ENCODE results near the gene KCNIP4. TPM values are rescaled to one million over a fixed set of nuclear protein-coding genes. Genes with fewer than 3 reads are reported as not detected.

KCNIP4 gene
- total and polyA plus RNA-seq, 2 donors (not counting 1 experiment from before 2014, with no cell fraction given): not detected

DNA sequence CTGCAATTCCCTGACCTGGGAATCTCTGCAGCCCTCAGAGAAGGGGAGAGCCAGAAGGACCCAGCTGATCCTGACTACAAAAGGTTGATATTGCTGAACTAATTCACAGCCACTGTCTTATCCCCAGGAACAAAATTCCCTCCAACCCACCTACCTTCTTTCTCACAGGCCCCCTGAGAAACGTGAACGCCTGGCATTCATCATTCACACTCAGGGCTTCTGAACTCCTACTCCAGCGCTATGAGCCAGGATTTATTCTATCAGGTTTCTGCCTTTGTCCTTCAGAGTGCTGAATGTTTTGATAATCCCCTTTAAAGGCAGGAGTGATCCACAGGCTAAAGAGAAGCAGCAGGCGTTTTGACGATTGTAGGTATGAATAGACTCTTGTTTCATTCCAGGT lies 76.5 kb downstream of the KCNIP4 start:
- CTCF ChIA-PET: no interaction called here
- Mint-ChIP-seq H3K4me1 (no peaks in the 10 kb centered on the region), H3K27me3 (no peaks in the 10 kb centered on the region), H3K27ac (no peak overlapping the region), H3K4me3 (no peak overlapping the region), H3K9me3 (ENCODE audit: insufficient read depth) (peaks cover 3% of the 10 kb centered on the region)
- no peaks in the 10 kb centered on the region for H3K79me2 ChIP-seq (ENCODE audit: control insufficient read depth, insufficient read depth, low read length)
- intact Hi-C loops (cut with micrococcal nuclease): no loop called here
- no peak overlapping the region for H3K27ac ChIP-seq (ENCODE audit: low read length in 2 of 2)
- WGBS (ENCODE audit: insufficient coverage): 71% methylated on average over 4 of the region's 5 CpGs
- no peak overlapping the region for H3K4me3 ChIP-seq (ENCODE audit: control extremely low read depth in 1 of 5, extremely low read depth in 1 of 5, insufficient read depth in 1 of 5, low read depth in 2 of 5, low read length in 4 of 5)
- ATAC-seq (ENCODE audit: low read depth) (no peak), DNase-seq (no peak)
- no peak overlapping the region for H3K4me2 ChIP-seq (replicated peaks; ENCODE audit: low read depth, low read length, poor library complexity, severe bottlenecking)
- no peaks in the 10 kb centered on the region for H3K27me3 ChIP-seq (replicated peaks in 1 of 4; ENCODE audit: control extremely low read depth in 1 of 4, control insufficient read depth in 3 of 4, insufficient read depth in 4 of 4, low read length in 3 of 4)
- H4K20me1 ChIP-seq (ENCODE audit: control insufficient read depth, insufficient read depth, low read length, poor library complexity, severe bottlenecking): no peaks in the 10 kb centered on the region
- H3K36me3 ChIP-seq (replicated peaks in 1 of 2; ENCODE audit: control extremely low read depth in 1 of 2, control insufficient read depth in 1 of 2, extremely low read depth in 1 of 2, insufficient read depth in 2 of 2, low read length in 1 of 2): no peaks in the 10 kb centered on the region
- POLR2A ChIA-PET: no interaction called here
- no peak overlapping the region for H3K9ac ChIP-seq (ENCODE audit: low read length)
- TF ChIP-seq, protein P1, sequence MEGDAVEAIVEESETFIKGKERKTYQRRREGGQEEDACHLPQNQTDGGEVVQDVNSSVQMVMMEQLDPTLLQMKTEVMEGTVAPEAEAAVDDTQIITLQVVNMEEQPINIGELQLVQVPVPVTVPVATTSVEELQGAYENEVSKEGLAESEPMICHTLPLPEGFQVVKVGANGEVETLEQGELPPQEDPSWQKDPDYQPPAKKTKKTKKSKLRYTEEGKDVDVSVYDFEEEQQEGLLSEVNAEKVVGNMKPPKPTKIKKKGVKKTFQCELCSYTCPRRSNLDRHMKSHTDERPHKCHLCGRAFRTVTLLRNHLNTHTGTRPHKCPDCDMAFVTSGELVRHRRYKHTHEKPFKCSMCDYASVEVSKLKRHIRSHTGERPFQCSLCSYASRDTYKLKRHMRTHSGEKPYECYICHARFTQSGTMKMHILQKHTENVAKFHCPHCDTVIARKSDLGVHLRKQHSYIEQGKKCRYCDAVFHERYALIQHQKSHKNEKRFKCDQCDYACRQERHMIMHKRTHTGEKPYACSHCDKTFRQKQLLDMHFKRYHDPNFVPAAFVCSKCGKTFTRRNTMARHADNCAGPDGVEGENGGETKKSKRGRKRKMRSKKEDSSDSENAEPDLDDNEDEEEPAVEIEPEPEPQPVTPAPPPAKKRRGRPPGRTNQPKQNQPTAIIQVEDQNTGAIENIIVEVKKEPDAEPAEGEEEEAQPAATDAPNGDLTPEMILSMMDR (IDR thresholded peaks at IDR 0.05): no peak
- no peak for TF ChIP-seq EZH2 (IDR thresholded peaks at IDR 0.05; ENCODE audit: borderline replicate concordance, insufficient read depth, low read depth, low read length, poor library complexity, severe bottlenecking)
- H2AFZ ChIP-seq (ENCODE audit: insufficient read depth, low read depth, low read length, poor library complexity, severe bottlenecking): no peak overlapping the region
- H3K4me1 ChIP-seq (ENCODE audit: control insufficient read depth in 2 of 2, insufficient read depth in 2 of 2, low read length in 2 of 2): no peaks in the 10 kb centered on the region
- H3K9me3 ChIP-seq (ENCODE audit: control extremely low read depth in 1 of 3, control insufficient read depth in 2 of 3, insufficient read depth in 1 of 3, low read length in 2 of 3): no peaks in the 10 kb centered on the region

DNA sequence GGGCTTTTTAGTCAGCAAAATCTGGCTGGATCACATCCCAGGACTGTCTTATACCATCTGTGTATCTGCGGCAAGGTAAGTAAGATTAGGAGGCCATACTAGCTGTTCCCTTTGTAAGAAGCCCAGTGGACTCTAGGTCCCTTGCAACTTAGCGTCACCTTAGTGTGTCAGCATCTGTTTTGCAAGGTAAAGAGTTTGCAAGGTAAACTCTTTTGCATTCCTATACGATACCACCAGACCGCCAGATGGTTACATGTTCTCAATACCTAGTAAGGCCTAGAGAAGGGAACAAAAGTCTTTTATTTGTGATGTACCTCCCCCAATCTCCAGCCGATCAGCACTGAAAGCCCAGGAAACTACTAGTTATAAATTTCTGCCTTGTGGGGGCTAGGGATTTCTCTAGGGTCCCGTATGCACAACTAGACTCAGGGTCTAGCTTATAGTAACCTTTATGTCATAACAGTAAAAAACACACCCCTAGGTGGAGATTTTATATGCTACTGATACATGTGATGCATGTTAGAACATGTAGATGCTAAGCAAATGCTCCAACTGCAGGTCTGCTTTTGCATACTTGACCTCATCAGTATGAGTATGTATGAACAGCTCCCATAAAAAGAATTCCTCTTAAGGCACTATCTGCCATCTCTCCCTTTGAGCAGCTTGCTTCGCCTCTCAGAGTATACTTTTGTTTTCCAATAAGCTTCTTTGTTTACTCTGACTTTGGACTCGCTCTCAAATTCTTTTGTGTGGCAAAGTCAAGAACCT lies 78.4 kb downstream of the KCNIP4 start:
- H3K27ac Mint-ChIP-seq: no peak overlapping the region
- Histone ChIP-seq H3K9me3 (ENCODE audit: control extremely low read depth in 1 of 3, control insufficient read depth in 2 of 3, insufficient read depth in 1 of 3, low read length in 2 of 3) (no peaks in the 10 kb centered on the region), H3K4me1 (ENCODE audit: control insufficient read depth in 2 of 2, insufficient read depth in 2 of 2, low read length in 2 of 2) (no peaks in the 10 kb centered on the region), H3K27me3 (replicated peaks in 1 of 4; ENCODE audit: control extremely low read depth in 1 of 4, control insufficient read depth in 3 of 4, insufficient read depth in 4 of 4, low read length in 3 of 4) (no peaks in the 10 kb centered on the region), H3K4me3 (ENCODE audit: control extremely low read depth in 1 of 5, extremely low read depth in 1 of 5, insufficient read depth in 1 of 5, low read depth in 2 of 5, low read length in 4 of 5) (no peak overlapping the region), H4K20me1 (ENCODE audit: control insufficient read depth, insufficient read depth, low read length, poor library complexity, severe bottlenecking) (no peaks in the 10 kb centered on the region), H3K9ac (ENCODE audit: low read length) (no peak overlapping the region), H3K79me2 (ENCODE audit: control insufficient read depth, insufficient read depth, low read length) (no peaks in the 10 kb centered on the region), H2AFZ (ENCODE audit: insufficient read depth, low read depth, low read length, poor library complexity, severe bottlenecking) (no peak overlapping the region), H3K27ac (ENCODE audit: low read length in 2 of 2) (no peak overlapping the region), H3K4me2 (replicated peaks; ENCODE audit: low read depth, low read length, poor library complexity, severe bottlenecking) (no peak overlapping the region), H3K36me3 (replicated peaks in 1 of 2; ENCODE audit: control extremely low read depth in 1 of 2, control insufficient read depth in 1 of 2, extremely low read depth in 1 of 2, insufficient read depth in 2 of 2, low read length in 1 of 2) (no peaks in the 10 kb centered on the region)
- no peaks in the 10 kb centered on the region for H3K27me3 Mint-ChIP-seq
- ChIA-PET CTCF (no interaction called here), POLR2A (no interaction called here)
- no peaks in the 10 kb centered on the region for H3K4me1 Mint-ChIP-seq
- no peak for ATAC-seq (ENCODE audit: low read depth)
- no peak for DNase-seq
- H3K4me3 Mint-ChIP-seq: no peak overlapping the region
- intact Hi-C loops (cut with micrococcal nuclease): no loop called here
- WGBS (ENCODE audit: insufficient coverage): 100% methylated on average over 2 of the region's 8 CpGs
- TF ChIP-seq EZH2 (IDR thresholded peaks at IDR 0.05; ENCODE audit: borderline replicate concordance, insufficient read depth, low read depth, low read length, poor library complexity, severe bottlenecking): no peak
- TF ChIP-seq, protein P1 (IDR thresholded peaks at IDR 0.05): no peak
- peaks cover 3% of the 10 kb centered on the region for H3K9me3 Mint-ChIP-seq (ENCODE audit: insufficient read depth)
